GM12878 (cell line): ENCODE data around the gene EHD4. TPM values are rescaled to one million over a fixed set of nuclear protein-coding genes. Genes with fewer than 3 reads are reported as not detected.
A peak's percentile ranks its signal among the peaks of the same experiment; 100 is the strongest.

Experiments used
- ATAC-seq: fragments of 200-7000 bp; cut with Tn5 transposase; 3 replicates; pipeline ENCODE4 v1.9.1; 2020; ENCODE audit warnings: mild to moderate bottlenecking, moderate library complexity
- BruUV-seq: library from RNA; stranded (reverse); fragments of 400-500 nt; replicated peaks from 2 replicates; lab custom pipeline; 2021; lab: Mats Ljungman, UMichigan
- CTCF ChIA-PET: fragments of 300-600 bp; sonication (Branson Sonifier 250); formaldehyde crosslinking; extraction: SDS; loops from one replicate; lab custom pipeline; 2021; ENCODE audit warnings: inconsistent platforms; lab: Yijun Ruan, JAX
- POLR2A ChIA-PET: fragments of 350-600 bp; formaldehyde crosslinking; extraction: SDS; loops from one replicate; lab custom pipeline; 2021; ENCODE audit warnings: inconsistent platforms; lab: Charles Lee
- RAD21 ChIA-PET: fragments of 300-600 bp; sonication (Branson Sonifier 250); formaldehyde crosslinking; loops from one replicate; lab custom pipeline; 2023; ENCODE audit warnings: antibody characterized with exemption; ENCODE audit not compliant: unreplicated experiment; lab: Charles Lee
- SMC1A ChIA-PET: fragments of 300-600 bp; sonication (Branson Sonifier 250); formaldehyde crosslinking; loops from one replicate; lab custom pipeline; 2023; ENCODE audit not compliant: unreplicated experiment, uncharacterized antibody; lab: Charles Lee
- DNase-seq: peaks from one replicate; pipeline ENCODE4 v3.0.0-alpha.2; 2011; ENCODE audit warnings: low read depth, low spot score
- FAIRE-seq: peaks from 3 replicates; lab custom pipeline; 2011; peaks lifted over from hg19 to GRCh38; lab: Jason Lieb, UNC
- H2AFZ ChIP-seq: 2 replicates; pipeline ENCODE4 v1.6.0; 2011; ENCODE audit warnings: low read depth, low read length, control low read depth; ENCODE audit not compliant: control insufficient read depth
- H3K27ac ChIP-seq: 2 replicates; pipeline ENCODE4 v1.5.1; 2011; ENCODE audit warnings: control low read depth; ENCODE audit not compliant: control insufficient read depth, insufficient read depth
- H3K27me3 ChIP-seq, 2 experiments: replicated peaks in 1 of 2; 2 replicates each; pipeline versions ENCODE4 v1.6.0 to v1.6.1; 2011; ENCODE audit warnings: low read length in 1 of 2; ENCODE audit not compliant: control insufficient read depth in 2 of 2, insufficient read depth in 2 of 2
- H3K36me3 ChIP-seq, 2 experiments: 2 replicates each; pipeline ENCODE4 v1.5.1; 2011; ENCODE audit warnings: low read length in 1 of 2; ENCODE audit not compliant: control insufficient read depth in 2 of 2, insufficient read depth in 2 of 2
- H3K4me1 ChIP-seq: 2 replicates; pipeline ENCODE4 v1.6.1; 2011; ENCODE audit warnings: mild to moderate bottlenecking, low read length, moderate library complexity, mixed read lengths; ENCODE audit not compliant: control insufficient read depth, insufficient read depth
- H3K4me2 ChIP-seq: 2 replicates; pipeline ENCODE4 v1.6.0; 2011; ENCODE audit warnings: control low read depth; ENCODE audit not compliant: control insufficient read depth, insufficient read depth
- H3K4me3 ChIP-seq: fragments of 200-600 bp; sonication (generic); 2 replicates; pipeline ENCODE4 v1.5.1; 2016
- H3K79me2 ChIP-seq: 2 replicates; pipeline ENCODE4 v1.6.0; 2011; ENCODE audit warnings: low read length; ENCODE audit not compliant: control insufficient read depth, insufficient read depth
- H3K9ac ChIP-seq: 2 replicates; pipeline ENCODE4 v1.8.0; 2011; ENCODE audit warnings: low read length, control low read depth, mixed read lengths; ENCODE audit not compliant: control insufficient read depth, insufficient read depth
- H3K9me3 ChIP-seq: replicated peaks from 3 replicates; pipeline ENCODE4 v1.5.1; 2011; ENCODE audit warnings: mild to moderate bottlenecking, low read length; ENCODE audit not compliant: control insufficient read depth, insufficient read depth
- H4K20me1 ChIP-seq: 2 replicates; pipeline ENCODE4 v1.6.0; 2011; ENCODE audit not compliant: control insufficient read depth, insufficient read depth
- BRCA1 ChIP-seq: IDR thresholded peaks from 2 replicates; pipeline ENCODE4 v1.6.1; 2011; ENCODE audit warnings: low read depth, low read length, improper control_type of control experiment
- ESRRA ChIP-seq: IDR thresholded peaks from 2 replicates; pipeline ENCODE4 v1.6.1; 2012; ENCODE audit warnings: mild to moderate bottlenecking, low read length, improper control_type of control experiment
- NR2C1 ChIP-seq: fragments of 450-650 bp; IDR thresholded peaks from 2 replicates; pipeline ENCODE4 v1.6.1; 2017; ENCODE audit warnings: antibody characterized with exemption, mild to moderate bottlenecking, moderate library complexity
- POLR2A ChIP-seq: IDR thresholded peaks from 2 replicates; pipeline ENCODE4 v1.6.1; 2011; ENCODE audit warnings: low read depth, mild to moderate bottlenecking, low read length
- POLR2AphosphoS5 ChIP-seq: IDR thresholded peaks from 2 replicates; pipeline ENCODE4 v1.6.1; 2011; ENCODE audit warnings: mild to moderate bottlenecking, low read length, inconsistent platforms
- YY1 ChIP-seq: IDR thresholded peaks from 2 replicates; pipeline ENCODE4 v1.6.1; 2011; ENCODE audit warnings: low read depth, mild to moderate bottlenecking, low read length
- ZNF274 ChIP-seq: IDR thresholded peaks from one replicate; pipeline ENCODE4 v1.8.0; 2011; ENCODE audit not compliant: insufficient read length, insufficient read depth
- WGBS: methylation state at CpG from one replicate; pipeline ENCODE4 v1.1.6; 2016; ENCODE audit warnings: low lambda C conversion rate; ENCODE audit not compliant: insufficient replicate concordance, insufficient coverage; ENCODE audit errors: missing lambda C conversion rate; 5-methylcytosine and 5-hydroxymethylcytosine counted together
- in situ Hi-C: fragments of 300-500 bp; cut with MboI; formaldehyde crosslinking; loops from 9 replicates; pipeline ENCODE4 v1.14.3; 2018; ENCODE audit warnings: mixed read lengths
- intact Hi-C: fragments of 100-400 bp; cut with micrococcal nuclease; formaldehyde crosslinking; loops from one replicate; pipeline ENCODE4 v1.14.2; 2022; ENCODE audit not compliant: unreplicated experiment
- polyA plus RNA-seq, 11 experiments: library from polyadenylated mRNA; depleted of rRNA in 4 of 11; unstranded in 6 of 11; stranded (reverse) in 5 of 11; fragments of >200 nt; fragmentation: Nextera tagmentation in 4 of 11; fragmentation: Illumina TruSeq in 1 of 11; extraction: Ambion mirVana in 4 of 11; extraction: Trizol in 1 of 11; gene quantifications; 1 replicate in 1 of 11; 2 replicates in 10 of 11; pipeline versions ENCODE4 v1.2.1 to v1.2.3, GENCODE V29; 2011 to 2016; ENCODE audit warnings: inconsistent platforms in 2 of 11, missing spikeins in 2 of 11, low read depth in 1 of 11
- total RNA-seq, 4 experiments: library from RNA; depleted of rRNA in 3 of 4; stranded (reverse); fragments of >200 nt in 3 of 4; fragmentation: Illumina TruSeq in 1 of 4; extraction: Trizol in 1 of 4; gene quantifications; 2 replicates each; pipeline versions ENCODE4 v1.2.1 to v1.2.3, GENCODE V29; 2013 to 2021
- TF ChIP-seq, protein P1 (sequence below): fragments of 450-650 bp; formaldehyde crosslinking; IDR thresholded peaks from 2 replicates; pipeline ENCODE4 v1.4.0; 2020; ENCODE audit warnings: mild to moderate bottlenecking, moderate library complexity

EHD4 gene
- total and polyA plus RNA-seq, 10 of the 15 experiments (the other 5 are each of a cell fraction or from before 2014, with no cell fraction given), result 4.2 to 62.9 (median 44.7) TPM

- TF ChIP-seq, protein P1, sequence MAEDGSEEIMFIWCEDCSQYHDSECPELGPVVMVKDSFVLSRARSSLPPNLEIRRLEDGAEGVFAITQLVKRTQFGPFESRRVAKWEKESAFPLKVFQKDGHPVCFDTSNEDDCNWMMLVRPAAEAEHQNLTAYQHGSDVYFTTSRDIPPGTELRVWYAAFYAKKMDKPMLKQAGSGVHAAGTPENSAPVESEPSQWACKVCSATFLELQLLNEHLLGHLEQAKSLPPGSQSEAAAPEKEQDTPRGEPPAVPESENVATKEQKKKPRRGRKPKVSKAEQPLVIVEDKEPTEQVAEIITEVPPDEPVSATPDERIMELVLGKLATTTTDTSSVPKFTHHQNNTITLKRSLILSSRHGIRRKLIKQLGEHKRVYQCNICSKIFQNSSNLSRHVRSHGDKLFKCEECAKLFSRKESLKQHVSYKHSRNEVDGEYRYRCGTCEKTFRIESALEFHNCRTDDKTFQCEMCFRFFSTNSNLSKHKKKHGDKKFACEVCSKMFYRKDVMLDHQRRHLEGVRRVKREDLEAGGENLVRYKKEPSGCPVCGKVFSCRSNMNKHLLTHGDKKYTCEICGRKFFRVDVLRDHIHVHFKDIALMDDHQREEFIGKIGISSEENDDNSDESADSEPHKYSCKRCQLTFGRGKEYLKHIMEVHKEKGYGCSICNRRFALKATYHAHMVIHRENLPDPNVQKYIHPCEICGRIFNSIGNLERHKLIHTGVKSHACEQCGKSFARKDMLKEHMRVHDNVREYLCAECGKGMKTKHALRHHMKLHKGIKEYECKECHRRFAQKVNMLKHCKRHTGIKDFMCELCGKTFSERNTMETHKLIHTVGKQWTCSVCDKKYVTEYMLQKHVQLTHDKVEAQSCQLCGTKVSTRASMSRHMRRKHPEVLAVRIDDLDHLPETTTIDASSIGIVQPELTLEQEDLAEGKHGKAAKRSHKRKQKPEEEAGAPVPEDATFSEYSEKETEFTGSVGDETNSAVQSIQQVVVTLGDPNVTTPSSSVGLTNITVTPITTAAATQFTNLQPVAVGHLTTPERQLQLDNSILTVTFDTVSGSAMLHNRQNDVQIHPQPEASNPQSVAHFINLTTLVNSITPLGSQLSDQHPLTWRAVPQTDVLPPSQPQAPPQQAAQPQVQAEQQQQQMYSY (CRISPR knock-in tag), result no peak
- TF ChIP-seq ZNF274 (no peak), NR2C1 (no peak), BRCA1 (no peak), ESRRA (no peak)
Observed at GRCh38 chr15:41950127-41950483, 22.3 kb downstream of the EHD4 start (continued).

DNA sequence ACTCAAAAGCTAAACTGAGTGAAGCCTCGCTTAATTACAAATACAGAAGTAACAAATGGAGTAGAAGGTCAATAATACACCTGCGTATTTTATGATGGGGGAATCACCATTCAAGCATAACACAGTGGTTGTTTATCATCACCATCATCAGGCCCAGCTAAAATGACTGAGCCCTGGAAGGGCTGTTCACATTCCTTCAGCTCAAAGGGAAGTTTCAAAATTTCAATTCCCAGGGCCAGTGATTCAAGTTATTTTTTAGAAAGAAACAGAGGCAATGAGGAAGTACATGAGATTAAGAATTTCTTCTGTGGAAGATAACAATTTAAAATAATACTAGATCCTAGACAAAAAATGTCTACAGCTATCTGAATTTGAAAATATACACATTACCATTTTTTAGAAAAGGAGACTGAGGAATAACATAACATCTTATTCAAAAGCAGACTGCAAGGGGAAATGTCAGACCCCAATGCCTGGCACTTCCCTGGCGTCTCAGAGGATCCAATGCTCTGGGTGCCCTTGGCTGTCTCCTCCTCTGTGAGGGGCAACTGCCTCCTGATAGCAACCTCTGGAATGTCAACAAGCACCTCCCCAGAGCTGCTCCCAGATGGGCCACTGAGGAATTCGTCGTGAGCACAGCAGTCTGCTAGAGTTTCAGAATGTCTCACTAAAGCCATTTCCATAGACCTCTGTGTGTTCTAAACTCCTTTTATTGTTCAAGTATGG, 22.8 kb downstream of the EHD4 start:
- Histone ChIP-seq H3K36me3 (peaks cover 30 to 31% of the 10 kb centered on the region in 2 experiments), H3K4me1 (no peaks in the 10 kb centered on the region), H3K9ac (no peak overlapping the region), H3K9me3 (no peaks in the 10 kb centered on the region), H4K20me1 (no peaks in the 10 kb centered on the region), H2AFZ (no peak overlapping the region)
- DNase-seq (no peak), FAIRE-seq (no peak)
- WGBS, result 76% methylated on average over 5 of the region's 5 CpGs
- CTCF ChIA-PET, result interaction anchor here (1.2 to 1.4 kb wide), 3 partner anchors 11 to 19 kb away, joined by 3 read pairs; no protein-coding TSS in a partner anchor
- in situ Hi-C loops, result no loop called here
- POLR2A ChIA-PET, result interaction anchor here (1.0 kb wide), 1 partner anchor 28 kb away, joined by 3 read pairs; no protein-coding TSS in a partner anchor
- RAD21 ChIA-PET, result no interaction called here
- TF ChIP-seq YY1, result no peak
- 0 out of 2 replicates have a peak, but pooled peaks have one; percentile 20 for TF ChIP-seq POLR2A
- peak; percentile 44; the same call in 1 of the 2 replicates for TF ChIP-seq POLR2AphosphoS5
- TF ChIP-seq, all 136 proteins: peak for 2
- no peak for ATAC-seq
- intact Hi-C loops, result no loop called here
- no peak overlapping the region for H3K4me3 ChIP-seq
- no peaks in the 10 kb centered on the region for H3K27me3 ChIP-seq
- no peak overlapping the region for H3K4me2 ChIP-seq
- SMC1A ChIA-PET, result interaction anchor here (1.2 to 2.2 kb wide), 4 partner anchors 9 to 30 kb away, joined by 3 to 7 read pairs (median 4); no protein-coding TSS in a partner anchor
- peaks cover 11% of the 10 kb centered on the region for H3K79me2 ChIP-seq
- BruUV-seq, result no TSS peak
- no peak overlapping the region for H3K27ac ChIP-seq
